Stimulated activated naive B cell treated with anti-CD40 and anti-IgM and Interleukin-4, amounts not matched to agents 10 μg/mL and 1 μg/mL and 100 μg/mL, for 72 hours (primary cell): ENCODE measurements around the gene SH2B3.
"Not testable (repeated sequence)": the region's sequence is repeated elsewhere in the genome, so short reads cannot be mapped to it uniquely, and the experiment has no call there.

Experiments
- ATAC-seq, 2 donors: fragments of 150-1000 bp; cut with Tn5 transposase; replicated peaks; 2 replicates each; pipeline ENCODE4 v1.10.0; 2021; ENCODE audit warnings: moderate library complexity in 1 of 2
- DNase-seq: peaks from one replicate; pipeline ENCODE4 v3.0.0; 2021
- H3K27ac Mint-ChIP-seq: one replicate; pipeline ENCODE4 v1.8.0; 2022; ENCODE audit warnings: mild to moderate bottlenecking, mixed read lengths
- H3K27me3 Mint-ChIP-seq, 2 donors: one replicate each; pipeline ENCODE4 v1.8.0; 2022; ENCODE audit warnings: mixed read lengths in 2 of 2
- H3K36me3 Mint-ChIP-seq, 2 donors: one replicate each; pipeline ENCODE4 v1.8.0; 2022; ENCODE audit warnings: mixed read lengths in 2 of 2, mild to moderate bottlenecking in 1 of 2
- H3K4me1 Mint-ChIP-seq, 2 donors: one replicate each; pipeline ENCODE4 v1.8.0; 2022; ENCODE audit warnings: mixed read lengths in 2 of 2, mild to moderate bottlenecking in 1 of 2
- H3K4me3 Mint-ChIP-seq, 2 donors: one replicate each; pipeline ENCODE4 v1.8.0; 2022; ENCODE audit warnings: mild to moderate bottlenecking in 2 of 2, mixed read lengths in 2 of 2, moderate library complexity in 1 of 2
- H3K9me3 Mint-ChIP-seq, 2 donors: one replicate each; pipeline ENCODE4 v1.8.0; 2022; ENCODE audit warnings: mixed read lengths in 2 of 2, mild to moderate bottlenecking in 1 of 2

Gene SH2B3

GRCh38 chr12:111368788-111369495, 36.8 kb upstream of the SH2B3 start, which contains the start of gene PHETA1:
PHETA1 (minus strand) TSS chr12:111369095; CDS start chr12:111363427, 5,668 bp downstream.
- H3K4me1 Mint-ChIP-seq: peaks cover 25 to 33% of the 10 kb centered on the region in 2 donors
- peak; percentile 93 to 95 for ATAC-seq
- no peaks in the 10 kb centered on the region for H3K9me3 Mint-ChIP-seq
- peaks cover 3 to 13% of the 10 kb centered on the region in 2 donors for H3K36me3 Mint-ChIP-seq
- H3K27me3 Mint-ChIP-seq: no peaks in the 10 kb centered on the region
- H3K4me3 Mint-ChIP-seq: peak within 1 kb of the TSS; percentile 84 to 89
- DNase-seq: peak; percentile 76
- H3K27ac Mint-ChIP-seq: no peak within 1 kb of the TSS

GRCh38 chr12:111369496-111370220, 36.1 kb upstream of the SH2B3 start:
- H3K4me3 Mint-ChIP-seq: peak overlapping the region; percentile 16 to 63
- no peaks in the 10 kb centered on the region for H3K27me3 Mint-ChIP-seq
- H3K27ac Mint-ChIP-seq: no peak overlapping the region
- no peak for ATAC-seq
- H3K4me1 Mint-ChIP-seq: peaks cover 25 to 33% of the 10 kb centered on the region in 2 donors
- H3K36me3 Mint-ChIP-seq: peaks cover 3 to 13% of the 10 kb centered on the region in 2 donors
- H3K9me3 Mint-ChIP-seq: no peaks in the 10 kb centered on the region
- DNase-seq: no peak

GRCh38 chr12:111373231-111373630, 32.5 kb upstream of the SH2B3 start:
- not testable (repeated sequence) for H3K36me3 Mint-ChIP-seq, H3K4me1 Mint-ChIP-seq, DNase-seq, ATAC-seq, H3K9me3 Mint-ChIP-seq, H3K4me3 Mint-ChIP-seq, H3K27me3 Mint-ChIP-seq, H3K27ac Mint-ChIP-seq

- ATAC-seq: peak in 1 of 2 donors; percentile 23
- no peaks in the 10 kb centered on the region for H3K36me3 Mint-ChIP-seq
- peaks cover 5% of the 10 kb centered on the region in 2 donors for H3K27me3 Mint-ChIP-seq
- peaks cover 0 to 2% of the 10 kb centered on the region in 2 donors for H3K4me1 Mint-ChIP-seq
- no peaks in the 10 kb centered on the region for H3K9me3 Mint-ChIP-seq
- DNase-seq: no peak
- no peak overlapping the region for H3K4me3 Mint-ChIP-seq
- H3K27ac Mint-ChIP-seq: no peak overlapping the region
Measured at GRCh38 chr12:111377440-111377839, 28.3 kb upstream of the SH2B3 start.

- ATAC-seq: no peak
- no peaks in the 10 kb centered on the region for H3K9me3 Mint-ChIP-seq
- H3K27ac Mint-ChIP-seq: no peak overlapping the region
- H3K27me3 Mint-ChIP-seq: peaks cover 5 to 10% of the 10 kb centered on the region in 2 donors
- no peak overlapping the region for H3K4me3 Mint-ChIP-seq
- no peak for DNase-seq
- H3K4me1 Mint-ChIP-seq: peaks cover 0 to 2% of the 10 kb centered on the region in 2 donors
- H3K36me3 Mint-ChIP-seq: no peaks in the 10 kb centered on the region
Measured at GRCh38 chr12:111379942-111380554, 25.7 kb upstream of the SH2B3 start.

- H3K4me3 Mint-ChIP-seq: no peak overlapping the region
- no peak for ATAC-seq
- H3K27ac Mint-ChIP-seq: no peak overlapping the region
- no peaks in the 10 kb centered on the region for H3K36me3 Mint-ChIP-seq
- H3K9me3 Mint-ChIP-seq: no peaks in the 10 kb centered on the region
- H3K4me1 Mint-ChIP-seq: peaks cover 4 to 7% of the 10 kb centered on the region in 2 donors
- no peak for DNase-seq
- H3K27me3 Mint-ChIP-seq: peaks cover 0 to 10% of the 10 kb centered on the region in 2 donors
Measured at GRCh38 chr12:111384596-111384995, 21.1 kb upstream of the SH2B3 start.

GRCh38 chr12:111386885-111387284, 18.8 kb upstream of the SH2B3 start:
- ATAC-seq (no peak), DNase-seq (no peak)
- Mint-ChIP-seq H3K36me3 (no peaks in the 10 kb centered on the region), H3K27ac (no peak overlapping the region), H3K9me3 (no peaks in the 10 kb centered on the region), H3K4me3 (no peak overlapping the region), H3K4me1 (peaks cover 7 to 11% of the 10 kb centered on the region in 2 donors), H3K27me3 (peaks cover 0 to 5% of the 10 kb centered on the region in 2 donors)

GRCh38 chr12:111387747-111388323, 17.9 kb upstream of the SH2B3 start:
- Mint-ChIP-seq H3K4me1 (peaks cover 7 to 11% of the 10 kb centered on the region in 2 donors), H3K36me3 (no peaks in the 10 kb centered on the region), H3K27me3 (peaks cover 0 to 2% of the 10 kb centered on the region in 2 donors), H3K4me3 (no peak overlapping the region), H3K9me3 (no peaks in the 10 kb centered on the region), H3K27ac (no peak overlapping the region)
- no peak for DNase-seq
- no peak for ATAC-seq

GRCh38 chr12:111389635-111390034, 16.1 kb upstream of the SH2B3 start:
- DNase-seq: no peak
- peak; percentile 36 to 50 for ATAC-seq
- Mint-ChIP-seq H3K27me3 (peaks cover 0 to 4% of the 10 kb centered on the region in 2 donors), H3K9me3 (no peaks in the 10 kb centered on the region), H3K27ac (no peak overlapping the region), H3K36me3 (no peaks in the 10 kb centered on the region), H3K4me1 (peaks cover 7 to 11% of the 10 kb centered on the region in 2 donors), H3K4me3 (no peak overlapping the region)

GRCh38 chr12:111390910-111391309, 14.8 kb upstream of the SH2B3 start:
- ATAC-seq (no peak), DNase-seq (no peak)
- H3K27me3 Mint-ChIP-seq: peaks cover 0 to 4% of the 10 kb centered on the region in 2 donors
- H3K4me3 Mint-ChIP-seq: no peak overlapping the region
- no peak overlapping the region for H3K27ac Mint-ChIP-seq
- H3K9me3 Mint-ChIP-seq: no peaks in the 10 kb centered on the region
- no peaks in the 10 kb centered on the region for H3K36me3 Mint-ChIP-seq
- peaks cover 7 to 11% of the 10 kb centered on the region in 2 donors for H3K4me1 Mint-ChIP-seq

- H3K4me1 Mint-ChIP-seq: peaks cover 18 to 28% of the 10 kb centered on the region in 2 donors
- no peaks in the 10 kb centered on the region for H3K36me3 Mint-ChIP-seq
- peaks cover 0 to 4% of the 10 kb centered on the region in 2 donors for H3K27me3 Mint-ChIP-seq
- no peak overlapping the region for H3K4me3 Mint-ChIP-seq
- ATAC-seq: no peak
- no peak for DNase-seq
- no peaks in the 10 kb centered on the region for H3K9me3 Mint-ChIP-seq
- no peak overlapping the region for H3K27ac Mint-ChIP-seq
Measured at GRCh38 chr12:111393700-111394300, 11.9 kb upstream of the SH2B3 start.

GRCh38 chr12:111394480-111394879, 11.2 kb upstream of the SH2B3 start:
- no peak overlapping the region for H3K4me3 Mint-ChIP-seq
- H3K27me3 Mint-ChIP-seq: peaks cover 0 to 4% of the 10 kb centered on the region in 2 donors
- peaks cover 20 to 29% of the 10 kb centered on the region in 2 donors for H3K4me1 Mint-ChIP-seq
- H3K9me3 Mint-ChIP-seq: peaks cover under 1 to 2% of the 10 kb centered on the region in 2 donors
- H3K27ac Mint-ChIP-seq: no peak overlapping the region
- H3K36me3 Mint-ChIP-seq: peaks cover under 1% of the 10 kb centered on the region in 2 donors
- ATAC-seq (no peak), DNase-seq (no peak)

- H3K36me3 Mint-ChIP-seq: peaks cover 3 to 6% of the 10 kb centered on the region in 2 donors
- peaks cover 26 to 35% of the 10 kb centered on the region in 2 donors for H3K4me1 Mint-ChIP-seq
- ATAC-seq: no peak
- H3K9me3 Mint-ChIP-seq: peaks cover 3 to 8% of the 10 kb centered on the region in 2 donors
- peaks cover 0 to 4% of the 10 kb centered on the region in 2 donors for H3K27me3 Mint-ChIP-seq
- H3K27ac Mint-ChIP-seq: no peak overlapping the region
- no peak overlapping the region for H3K4me3 Mint-ChIP-seq
- DNase-seq: no peak
Measured at GRCh38 chr12:111395336-111396187, 10.2 kb upstream of the SH2B3 start.
